ENCODE results near the gene AQP10. TPM values are rescaled to one million over a fixed set of nuclear protein-coding genes. Genes with fewer than 3 reads are reported as not detected.
"Not testable (repeated sequence)": the region's sequence is repeated elsewhere in the genome, so short reads cannot be mapped to it uniquely, and the experiment has no call there.

The AQP10 gene
- total and polyA plus RNA-seq, 8 donors: 0.07 to 0.09 TPM; not detected in 6

- WGBS, 2 donors: 84 to 90% methylated on average over 3 of the region's 3 CpGs
- H3K4me3 ChIP-seq: no peak overlapping the region
Observed at GRCh38 chr1:154306151-154306550, 14.7 kb upstream of the AQP10 start.

DNA sequence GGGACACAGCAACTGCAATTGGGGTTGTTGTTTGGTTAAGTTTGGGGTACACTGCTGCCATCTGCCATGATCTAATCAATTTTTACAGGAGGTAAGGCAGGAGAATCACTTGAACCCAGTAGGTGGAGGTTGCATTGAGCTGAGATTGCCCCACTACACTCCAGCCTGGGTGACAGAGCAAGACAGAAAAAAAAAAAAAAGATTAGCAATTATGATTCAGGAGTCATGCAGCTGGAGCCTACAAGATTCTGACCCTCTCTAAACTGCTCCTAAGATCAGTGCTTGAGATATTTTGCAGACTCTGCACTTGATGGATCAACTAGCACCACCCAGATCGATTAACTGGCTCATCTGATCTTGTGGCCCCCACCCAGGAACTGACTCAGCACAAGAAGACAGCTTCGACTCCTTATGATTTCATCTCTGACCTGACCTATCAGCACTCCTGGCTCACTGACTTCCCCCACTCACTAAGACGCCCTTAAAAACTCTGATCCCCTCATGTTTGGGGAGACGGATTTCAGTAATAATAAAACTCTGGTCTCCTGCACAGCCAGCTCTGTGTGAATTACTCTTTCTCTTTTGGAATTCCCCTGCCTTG, 13.1 kb upstream of the AQP10 start:
- FAIRE-seq: not testable (repeated sequence)

More at GRCh38 chr1:154306151-154306550, 14.7 kb upstream of the AQP10 start:
- H3K36me3 ChIP-seq: no peaks in the 10 kb centered on the region
- DNase-seq: no peak
- no peaks in the 10 kb centered on the region for H3K9me3 ChIP-seq
- no peaks in the 10 kb centered on the region for H3K27me3 ChIP-seq
- H3K27ac ChIP-seq: no peak overlapping the region
- no peaks in the 10 kb centered on the region for H3K4me1 ChIP-seq
- TF ChIP-seq CTCF (IDR thresholded peaks at IDR 0.05): no peak
- no peak for ATAC-seq
- intact Hi-C loops (cut with DNase I): no loop called here
- no peak for FAIRE-seq

DNA sequence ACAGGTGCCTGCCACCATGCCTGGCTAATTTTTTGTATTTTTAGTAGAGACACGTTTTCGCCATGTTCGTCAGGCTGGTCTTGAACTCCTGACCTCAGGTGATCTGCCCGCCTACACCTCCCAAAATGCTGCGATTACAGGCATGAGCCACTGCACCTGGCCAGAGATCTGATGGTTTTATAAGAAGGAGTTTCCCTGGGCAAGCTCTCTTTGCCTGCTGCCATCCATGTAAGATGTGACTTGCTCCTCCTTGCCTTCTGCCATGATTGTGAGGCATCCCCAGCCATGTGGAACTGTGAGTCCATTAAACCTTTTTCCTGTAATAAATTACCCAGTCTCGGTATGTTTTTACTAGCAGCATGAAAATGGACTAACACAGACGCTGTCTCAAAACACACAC, 11.8 kb upstream of the AQP10 start:
- H3K27ac ChIP-seq; H3K4me3 ChIP-seq; H3K27me3 ChIP-seq; intact Hi-C loops (cut with DNase I); ATAC-seq; H3K9me3 ChIP-seq; FAIRE-seq; DNase-seq; H3K4me1 ChIP-seq; H3K36me3 ChIP-seq: not testable (repeated sequence)
- WGBS, 2 donors: 76 to 83% methylated on average over 7 of the region's 7 CpGs

More for the DNA sequence above, 13.1 kb upstream of the AQP10 start:
- H3K9me3 ChIP-seq; ATAC-seq; H3K27me3 ChIP-seq; intact Hi-C loops (cut with DNase I); H3K4me1 ChIP-seq; H3K27ac ChIP-seq; DNase-seq; H3K4me3 ChIP-seq; H3K36me3 ChIP-seq: not testable (repeated sequence)
- 49 to 57% methylated on average over 4 of the region's 4 CpGs for WGBS, 2 donors

DNA sequence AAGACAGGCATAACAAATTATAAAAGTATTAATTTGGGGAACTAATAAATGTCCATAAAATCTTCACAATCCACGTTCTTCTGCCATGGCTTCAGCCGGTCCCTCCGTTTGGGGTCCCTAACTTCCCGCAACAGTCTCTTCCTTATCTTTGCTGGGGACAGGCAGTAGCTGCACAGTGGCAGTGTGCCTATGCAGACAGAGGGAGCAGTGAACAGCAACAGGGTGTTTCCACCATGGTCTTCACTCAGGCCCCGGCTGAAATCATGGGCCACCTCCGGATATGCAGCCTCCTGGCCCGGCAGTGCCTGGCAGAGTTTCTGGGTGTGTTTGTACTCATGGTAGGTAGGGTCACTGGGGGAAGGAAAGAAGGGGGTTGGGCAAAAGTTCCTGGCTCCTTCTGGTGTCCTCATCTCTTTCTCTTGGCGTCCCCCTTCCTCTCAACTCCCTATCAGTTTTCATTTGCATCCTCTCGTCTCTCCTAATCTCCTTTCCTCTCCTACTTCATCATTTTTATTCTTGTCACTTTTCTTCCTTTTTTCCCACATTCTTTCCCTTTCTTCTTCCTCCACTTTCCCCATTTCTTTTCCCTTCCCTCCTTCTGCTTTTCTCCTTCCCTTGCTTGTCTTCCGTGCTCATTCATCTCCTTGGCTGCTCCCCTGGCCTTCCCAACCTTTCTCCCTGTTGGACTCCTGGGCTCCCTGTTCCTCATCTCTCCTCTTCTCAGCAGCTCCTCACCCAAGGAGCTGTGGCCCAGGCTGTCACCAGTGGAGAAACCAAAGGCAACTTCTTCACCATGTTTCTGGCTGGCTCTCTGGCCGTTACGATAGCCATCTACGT, 8.4 kb upstream of the AQP10 start:
- DNase-seq; H3K27ac ChIP-seq; ATAC-seq; H3K27me3 ChIP-seq; intact Hi-C loops (cut with DNase I); FAIRE-seq; H3K4me3 ChIP-seq; H3K36me3 ChIP-seq; H3K4me1 ChIP-seq; H3K9me3 ChIP-seq: not testable (repeated sequence)
- WGBS, 2 donors: 71 to 86% methylated on average over 9 to 13 of the region's 13 CpGs

GRCh38 chr1:154313066-154313356, 7.9 kb upstream of the AQP10 start:
- intact Hi-C loops (cut with DNase I): no loop called here

GRCh38 chr1:154314226-154314625, 6.7 kb upstream of the AQP10 start:
- DNase-seq; ATAC-seq; intact Hi-C loops (cut with DNase I); H3K4me3 ChIP-seq; H3K36me3 ChIP-seq; H3K9me3 ChIP-seq; H3K4me1 ChIP-seq; H3K27me3 ChIP-seq; H3K27ac ChIP-seq; FAIRE-seq: not testable (repeated sequence)
- 68 to 73% methylated on average over 3 of the region's 3 CpGs for WGBS, 2 donors

More at GRCh38 chr1:154313066-154313356, 7.9 kb upstream of the AQP10 start:
- no peak for FAIRE-seq
- WGBS, 2 donors: 61 to 62% methylated on average over 10 of the region's 10 CpGs
- Histone ChIP-seq H3K4me3 (no peak overlapping the region), H3K36me3 (no peaks in the 10 kb centered on the region), H3K9me3 (no peaks in the 10 kb centered on the region), H3K4me1 (no peaks in the 10 kb centered on the region), H3K27me3 (no peaks in the 10 kb centered on the region), H3K27ac (no peak overlapping the region)
- no peak for TF ChIP-seq CTCF (IDR thresholded peaks at IDR 0.05)
- DNase-seq: no peak
- ATAC-seq: no peak

DNA sequence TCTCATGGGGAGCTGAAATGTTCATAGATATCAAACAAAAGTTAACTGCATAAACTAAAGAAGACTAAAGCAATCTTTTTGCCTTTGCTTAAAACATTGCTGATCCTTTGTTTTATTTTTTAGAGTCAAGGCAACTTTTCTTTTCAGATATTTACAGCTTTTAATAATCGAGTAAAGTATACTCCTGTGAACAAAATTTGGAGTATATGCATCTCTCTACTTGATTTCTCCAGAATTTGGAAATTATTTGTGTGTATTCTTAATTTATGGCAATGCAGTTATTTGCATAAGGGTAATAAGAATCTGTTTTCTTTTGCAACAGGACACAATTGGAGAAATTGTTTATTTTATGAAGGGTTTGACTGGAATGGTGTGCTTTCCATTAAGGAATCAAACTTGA, 4.2 kb upstream of the AQP10 start:
- Histone ChIP-seq H3K9me3 (no peaks in the 10 kb centered on the region), H3K36me3 (no peaks in the 10 kb centered on the region), H3K4me1 (no peaks in the 10 kb centered on the region), H3K27me3 (no peaks in the 10 kb centered on the region), H3K27ac (no peak overlapping the region), H3K4me3 (no peak overlapping the region)
- FAIRE-seq (no peak), ATAC-seq (no peak), DNase-seq (no peak)
- intact Hi-C loops (cut with DNase I): no loop called here
- WGBS, 2 donors: 75 to 85% methylated on average over 1 of the region's 1 CpG
- TF ChIP-seq CTCF (IDR thresholded peaks at IDR 0.05): no peak

All from pancreas (tissue), 10 donors.